Neuronal stem cell (in vitro differentiated cells): ENCODE results near the gene THSD4.

Experiments
- DNase-seq: peaks from one replicate; pipeline ENCODE4 v3.0.0-alpha.2; 2013; ENCODE audit warnings: low spot score
- H2AFZ ChIP-seq: one replicate; pipeline ENCODE4 v1.6.1; 2013; ENCODE audit warnings: mild to moderate bottlenecking, low read length, inconsistent platforms
- H2AK5ac ChIP-seq: 2 replicates; pipeline ENCODE4 v1.6.1; 2013; ENCODE audit warnings: low read depth, mild to moderate bottlenecking, inconsistent platforms, low read length, moderate library complexity, mixed read lengths
- H2BK120ac ChIP-seq: 2 replicates; pipeline ENCODE4 v1.6.1; 2013; ENCODE audit warnings: low read depth, mild to moderate bottlenecking, inconsistent platforms, low read length, moderate library complexity, mixed read lengths
- H2BK12ac ChIP-seq: one replicate; pipeline ENCODE4 v1.6.1; 2013; ENCODE audit warnings: low read length, inconsistent platforms
- H2BK15ac ChIP-seq: 2 replicates; pipeline ENCODE4 v1.6.1; 2013; ENCODE audit warnings: mild to moderate bottlenecking, low read length, inconsistent platforms, mixed read lengths
- H2BK5ac ChIP-seq: one replicate; pipeline ENCODE4 v1.6.1; 2013; ENCODE audit warnings: inconsistent platforms, mild to moderate bottlenecking, low read length, moderate library complexity
- H3K14ac ChIP-seq: one replicate; pipeline ENCODE4 v1.6.1; 2013; ENCODE audit warnings: low read length, inconsistent platforms
- H3K18ac ChIP-seq: 2 replicates; pipeline ENCODE4 v1.6.1; 2013; ENCODE audit warnings: low read length, inconsistent platforms
- H3K23ac ChIP-seq: 2 replicates; pipeline ENCODE4 v1.6.1; 2013; ENCODE audit warnings: low read depth, mild to moderate bottlenecking, mixed read lengths, low read length, inconsistent platforms; ENCODE audit not compliant: poor library complexity
- H3K27ac ChIP-seq: replicated peaks from 3 replicates; pipeline ENCODE4 v1.5.1; 2013; ENCODE audit warnings: low read length, inconsistent platforms
- H3K27me3 ChIP-seq, 3 experiments: 2 replicates each; pipeline ENCODE4 v1.6.1; 2013; ENCODE audit warnings: low read length in 3 of 3, mild to moderate bottlenecking in 2 of 3, inconsistent platforms in 1 of 3, low read depth in 1 of 3, mixed read lengths in 1 of 3, moderate library complexity in 1 of 3; ENCODE audit not compliant: control insufficient read depth in 3 of 3, insufficient read depth in 3 of 3
- H3K36me3 ChIP-seq, 2 donors: replicated peaks in 1 of 2; 2 replicates each; pipeline ENCODE4 v1.6.1; 2013; ENCODE audit warnings: low read length in 2 of 2; ENCODE audit not compliant: control insufficient read depth in 2 of 2, insufficient read depth in 2 of 2
- H3K4ac ChIP-seq: 2 replicates; pipeline ENCODE4 v1.6.1; 2013; ENCODE audit warnings: inconsistent platforms, mild to moderate bottlenecking, low read length, moderate library complexity
- H3K4me1 ChIP-seq, 2 donors: 1 replicate in 1 of 2; 2 replicates in 1 of 2; pipeline ENCODE4 v1.6.1; 2013; ENCODE audit warnings: low read length in 2 of 2, low read depth in 1 of 2; ENCODE audit not compliant: control insufficient read depth in 2 of 2, insufficient read depth in 1 of 2
- H3K4me2 ChIP-seq: one replicate; pipeline ENCODE4 v1.6.1; 2013; ENCODE audit warnings: mild to moderate bottlenecking, low read length, inconsistent platforms; ENCODE audit not compliant: insufficient read depth, poor library complexity, severe bottlenecking
- H3K4me3 ChIP-seq, 2 donors: 2 replicates each; pipeline ENCODE4 v1.5.1; 2013; ENCODE audit warnings: low read length in 2 of 2, mild to moderate bottlenecking in 2 of 2, inconsistent platforms in 1 of 2, moderate library complexity in 1 of 2
- H3K79me1 ChIP-seq: one replicate; pipeline ENCODE4 v1.6.1; 2013; ENCODE audit warnings: low read depth, mild to moderate bottlenecking, inconsistent platforms, low read length, moderate library complexity
- H3K9ac ChIP-seq: one replicate; pipeline ENCODE4 v1.6.1; 2013; ENCODE audit warnings: mild to moderate bottlenecking, low read depth, low read length, inconsistent platforms; ENCODE audit not compliant: poor library complexity
- H3K9me3 ChIP-seq, 2 donors: replicated peaks in 1 of 2; 2 replicates each; pipeline versions ENCODE3 to v1.6.1; 2013; ENCODE audit warnings: low read length in 2 of 2, mild to moderate bottlenecking in 2 of 2, inconsistent platforms in 1 of 2, low read depth in 1 of 2, mixed read lengths in 1 of 2, moderate library complexity in 1 of 2; ENCODE audit not compliant: control insufficient read depth in 2 of 2, insufficient read depth in 1 of 2
- H4K8ac ChIP-seq: one replicate; pipeline ENCODE4 v1.6.1; 2013; ENCODE audit warnings: low read depth, mild to moderate bottlenecking, inconsistent platforms, low read length, moderate library complexity
- H4K91ac ChIP-seq: one replicate; pipeline ENCODE4 v1.6.1; 2013; ENCODE audit warnings: low read length, low read depth, mild to moderate bottlenecking, inconsistent platforms; ENCODE audit not compliant: poor library complexity
- WGBS, 2 donors: extraction: QIAGEN DNeasy Blood & Tissue Kit; methylation state at CpG; one replicate each; pipeline ENCODE4 v1.1.7; 2013; ENCODE audit warnings: missing lambda C conversion rate in 2 of 2, mixed read lengths in 1 of 2; ENCODE audit not compliant: insufficient read length in 2 of 2, insufficient replicate concordance in 1 of 2; ENCODE audit errors: extremely low coverage in 2 of 2; 5-methylcytosine and 5-hydroxymethylcytosine counted together

The THSD4 gene

DNA sequence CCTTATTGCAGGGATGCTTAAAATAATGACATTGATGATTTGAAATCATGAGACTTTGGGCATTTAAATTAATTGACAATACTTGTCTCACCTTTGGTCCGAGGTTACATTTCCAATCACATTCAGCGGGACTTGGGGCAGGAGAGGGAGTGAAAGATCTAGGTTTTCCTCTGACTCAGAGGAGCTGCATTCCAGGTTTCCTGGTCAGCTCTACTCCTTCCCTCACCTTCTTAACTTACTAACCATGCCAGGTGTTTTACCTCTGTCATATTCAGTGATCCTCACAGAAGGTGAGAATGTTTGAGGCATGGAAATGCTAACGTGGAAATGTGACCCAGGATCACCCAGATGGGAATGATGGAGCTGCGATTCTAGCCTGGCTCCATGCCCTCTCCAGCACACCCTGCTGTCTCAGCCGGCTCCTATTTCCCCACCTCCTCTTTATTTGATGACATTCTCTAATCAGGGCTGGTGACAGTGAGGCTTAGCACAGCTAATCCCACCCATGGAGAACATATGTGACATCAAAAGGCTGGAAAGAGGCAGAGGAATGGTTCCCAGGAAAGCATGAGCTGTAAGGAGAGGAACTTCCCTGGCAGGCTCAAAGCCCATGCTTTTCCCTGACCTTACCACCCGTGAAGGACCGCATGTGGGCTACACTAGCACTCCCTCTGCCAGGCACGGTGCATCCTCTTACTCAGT is 38.7 kb downstream of the THSD4 start:
- Histone ChIP-seq H2BK15ac (no peak overlapping the region), H3K36me3 (no peaks in the 10 kb centered on the region), H3K4me2 (no peak overlapping the region), H3K4me1 (peaks cover 0 to 2% of the 10 kb centered on the region in 2 donors), H2BK5ac (no peak overlapping the region), H3K4me3 (no peak overlapping the region), H4K91ac (no peak overlapping the region), H4K8ac (no peak overlapping the region), H3K27me3 (peaks cover 0 to 6% (median 0%) of the 10 kb centered on the region in 3 experiments), H2BK120ac (no peak overlapping the region), H3K18ac (no peak overlapping the region), H2AFZ (no peak overlapping the region), H3K14ac (no peak overlapping the region), H2BK12ac (no peak overlapping the region), H3K79me1 (no peaks in the 10 kb centered on the region), H3K4ac (no peak overlapping the region), H2AK5ac (no peak overlapping the region), H3K23ac (no peak overlapping the region), H3K9me3 (no peaks in the 10 kb centered on the region), H3K9ac (no peak overlapping the region), H3K27ac (no peak overlapping the region)
- WGBS, 2 donors, result no CpG with 5 or more reads among the region's 8 CpGs
- no peak for DNase-seq

DNA sequence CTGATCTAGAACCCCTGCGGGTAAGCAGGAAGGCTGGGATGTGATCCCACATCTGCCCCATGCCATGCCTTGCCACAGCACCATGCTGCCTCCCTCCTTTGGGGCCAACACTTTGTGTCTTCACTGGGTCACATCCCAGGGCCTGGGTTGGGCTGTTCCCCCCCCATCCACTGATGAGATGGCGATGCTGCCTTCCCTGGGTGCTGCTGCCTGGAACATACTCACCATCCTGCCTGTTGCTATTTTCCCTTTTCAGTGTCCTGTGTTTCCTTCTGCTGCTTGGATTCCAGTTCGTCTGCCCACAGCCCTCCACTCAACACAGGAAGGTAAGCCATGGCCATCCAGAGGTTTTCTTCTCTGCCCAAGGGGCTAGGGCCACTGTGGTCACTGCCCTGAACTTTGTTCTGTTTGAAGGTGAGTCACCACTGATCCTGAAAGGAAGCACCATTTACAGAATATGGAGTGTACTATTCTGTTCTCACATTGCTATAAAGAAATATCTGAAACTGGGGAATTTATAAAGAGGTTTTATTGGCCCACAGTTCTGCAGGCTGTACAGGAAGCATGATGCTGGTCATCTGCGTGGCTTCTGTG is 39.4 kb downstream of the THSD4 start:
- Histone ChIP-seq H2BK5ac (no peak overlapping the region), H2AK5ac (no peak overlapping the region), H3K4me3 (no peak overlapping the region), H3K27ac (no peak overlapping the region), H3K4ac (no peak overlapping the region), H3K14ac (no peak overlapping the region), H3K36me3 (no peaks in the 10 kb centered on the region), H2BK15ac (no peak overlapping the region), H3K9ac (no peak overlapping the region), H3K4me1 (peaks cover 0 to 2% of the 10 kb centered on the region in 2 donors), H4K91ac (no peak overlapping the region), H3K27me3 (peaks cover 0 to 6% (median 0%) of the 10 kb centered on the region in 3 experiments), H3K4me2 (no peak overlapping the region), H2AFZ (no peak overlapping the region), H3K18ac (no peak overlapping the region), H2BK12ac (no peak overlapping the region), H3K23ac (no peak overlapping the region), H4K8ac (no peak overlapping the region), H3K9me3 (no peaks in the 10 kb centered on the region), H2BK120ac (no peak overlapping the region), H3K79me1 (no peaks in the 10 kb centered on the region)
- WGBS, 2 donors, result no CpG with 5 or more reads among the region's 4 CpGs
- no peak for DNase-seq

DNA sequence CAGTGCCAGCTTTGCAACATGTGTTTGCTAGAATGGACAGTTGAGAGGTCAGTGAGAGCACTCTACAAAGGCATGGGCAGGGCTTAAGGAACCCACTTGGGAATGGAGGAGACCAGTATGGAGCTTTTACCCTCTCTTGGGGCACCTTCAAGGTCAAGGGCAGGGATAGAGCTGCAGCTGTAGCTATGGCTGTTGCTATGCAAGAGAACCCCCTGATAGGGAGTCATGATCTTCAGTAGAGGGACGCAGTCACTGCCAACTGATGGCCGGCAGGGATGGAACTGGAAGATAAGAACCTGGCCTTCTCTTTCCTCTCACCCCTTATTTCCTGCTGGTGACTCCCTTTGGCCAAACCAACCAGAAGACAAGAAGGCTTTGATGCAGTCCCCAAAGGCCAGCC is 40.3 kb downstream of the THSD4 start:
- H2AK5ac ChIP-seq, result no peak overlapping the region
- H2BK5ac ChIP-seq, result no peak overlapping the region
- H2AFZ ChIP-seq, result no peak overlapping the region
- H2BK120ac ChIP-seq, result no peak overlapping the region
- no CpG with 5 or more reads among the region's 2 CpGs for WGBS, 2 donors
- no peak overlapping the region for H3K18ac ChIP-seq
- H3K23ac ChIP-seq, result no peak overlapping the region
- no peak overlapping the region for H3K27ac ChIP-seq
- H3K4ac ChIP-seq, result no peak overlapping the region
- DNase-seq, result no peak
- H3K4me2 ChIP-seq, result no peak overlapping the region
- no peaks in the 10 kb centered on the region for H3K4me1 ChIP-seq
- no peak overlapping the region for H3K9ac ChIP-seq
- peaks cover 0 to 6% (median 0%) of the 10 kb centered on the region in 3 experiments for H3K27me3 ChIP-seq
- no peak overlapping the region for H2BK12ac ChIP-seq
- H3K9me3 ChIP-seq, result no peaks in the 10 kb centered on the region
- no peak overlapping the region for H4K8ac ChIP-seq
- H3K4me3 ChIP-seq, result no peak overlapping the region
- no peak overlapping the region for H2BK15ac ChIP-seq
- H3K36me3 ChIP-seq, result no peaks in the 10 kb centered on the region
- H3K79me1 ChIP-seq, result no peaks in the 10 kb centered on the region
- H4K91ac ChIP-seq, result no peak overlapping the region
- no peak overlapping the region for H3K14ac ChIP-seq

DNA sequence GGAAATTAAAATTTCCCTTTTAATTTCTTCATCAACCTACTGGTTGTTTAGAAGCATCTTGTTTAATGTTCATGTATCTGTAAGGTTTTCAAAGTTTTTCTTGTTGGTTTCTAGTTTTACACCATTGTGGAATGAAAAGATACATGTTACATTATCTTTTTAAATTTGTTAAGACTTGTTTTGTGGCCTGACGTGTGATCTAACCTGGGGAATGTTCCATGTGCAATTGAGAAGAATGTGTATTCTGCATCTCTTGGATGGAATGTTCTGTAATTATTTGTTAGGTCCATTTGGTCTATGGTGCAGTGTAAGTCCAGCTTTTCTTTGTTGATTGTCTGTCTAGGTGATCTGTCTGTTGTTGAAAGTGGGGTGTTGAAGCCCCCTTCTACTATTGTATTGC is 45.7 kb downstream of the THSD4 start:
- Histone ChIP-seq H3K27me3 (no peaks in the 10 kb centered on the region), H2BK15ac (no peak overlapping the region), H2AFZ (no peak overlapping the region), H2BK5ac (no peak overlapping the region), H3K36me3 (no peaks in the 10 kb centered on the region), H4K8ac (no peak overlapping the region), H3K14ac (no peak overlapping the region), H2BK12ac (no peak overlapping the region), H2BK120ac (no peak overlapping the region), H3K79me1 (no peaks in the 10 kb centered on the region), H3K9ac (no peak overlapping the region), H3K18ac (no peak overlapping the region), H4K91ac (no peak overlapping the region), H3K23ac (no peak overlapping the region), H3K4me3 (no peak overlapping the region), H3K4me1 (no peaks in the 10 kb centered on the region), H3K27ac (no peak overlapping the region), H3K4me2 (no peak overlapping the region), H2AK5ac (no peak overlapping the region), H3K9me3 (no peaks in the 10 kb centered on the region), H3K4ac (no peak overlapping the region)
- DNase-seq, result no peak
- no CpG with 5 or more reads among the region's 1 CpG for WGBS, 2 donors
